HUDEP-2 (cell line): ENCODE measurements around the gene GALK2.

Source experiments
- DNase-seq, 76 experiments: peaks; one replicate each; lab custom pipeline; 2025; ENCODE audit not compliant: unreplicated experiment in 76 of 76; lab: John Stamatoyannopoulos, UW

Gene GALK2

GRCh38 chr15:49169880-49170597 is at the start of gene GALK2:
GALK2 (plus strand) TSS chr15:49170247; CDS start chr15:49170323, 76 bp downstream.
- DNase-seq = peak in 75 of 76 experiments; percentile 18 to 92 (median 83)

DNA sequence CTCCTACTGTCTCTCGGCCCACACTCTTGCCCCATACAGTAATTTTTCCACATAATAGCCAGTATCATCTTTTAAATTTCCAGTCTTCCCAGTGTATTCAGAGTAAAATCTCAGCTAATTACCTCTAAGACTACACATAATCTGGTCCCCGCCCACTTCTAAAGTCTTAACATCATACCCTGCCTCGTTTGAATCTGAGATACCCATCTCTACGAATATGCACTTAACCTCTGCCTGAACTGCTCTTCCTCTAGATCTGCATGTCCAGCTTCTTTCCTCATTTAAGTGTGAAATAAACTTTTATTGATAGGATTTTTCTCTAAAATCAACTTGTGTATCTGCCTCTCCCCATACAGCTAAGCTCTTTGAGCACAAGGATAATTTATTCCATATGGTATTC is 49.2 kb upstream of the GALK2 start:
- no peak for DNase-seq

DNA sequence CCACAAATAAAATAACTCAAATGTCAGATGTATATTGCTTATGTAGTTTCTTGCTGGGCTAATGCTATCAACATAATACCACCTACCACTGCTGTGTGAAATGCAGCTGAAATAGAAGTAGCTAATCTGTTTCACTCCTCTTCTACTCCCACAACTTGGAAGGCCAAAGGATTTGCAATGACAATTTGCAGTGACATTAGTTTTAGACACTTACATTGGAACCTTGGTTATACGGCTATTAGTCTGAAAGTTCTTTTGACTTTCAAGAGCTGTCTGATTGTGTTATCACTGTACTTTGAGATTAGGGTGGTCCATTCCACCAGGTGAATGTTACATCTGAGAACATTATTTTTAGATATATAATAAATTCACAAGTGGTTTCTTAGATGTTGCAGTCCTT is 48.1 kb upstream of the GALK2 start:
- no peak for DNase-seq

GRCh38 chr15:49122541-49123062 is 47.4 kb upstream of the GALK2 start:
- DNase-seq = no peak

DNA sequence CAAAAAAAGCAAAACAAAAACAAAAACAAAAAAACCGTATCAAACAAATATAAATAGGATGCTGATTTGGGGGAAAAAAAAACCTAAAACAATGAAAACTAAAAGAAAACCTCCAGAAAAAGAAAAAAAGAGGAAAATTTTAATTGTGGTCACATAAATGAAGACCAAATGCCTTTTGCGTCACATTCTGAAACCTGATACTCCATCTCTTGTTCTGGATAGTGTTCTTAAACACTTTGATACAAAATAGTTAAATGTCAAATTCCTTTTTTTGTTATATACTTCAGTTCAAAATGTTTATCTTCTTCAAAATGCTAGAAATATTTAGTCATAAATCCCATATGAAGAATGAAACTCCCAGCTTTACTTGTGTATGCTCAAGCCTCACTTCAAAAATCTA is 45.7 kb upstream of the GALK2 start:
- DNase-seq = no peak

DNA sequence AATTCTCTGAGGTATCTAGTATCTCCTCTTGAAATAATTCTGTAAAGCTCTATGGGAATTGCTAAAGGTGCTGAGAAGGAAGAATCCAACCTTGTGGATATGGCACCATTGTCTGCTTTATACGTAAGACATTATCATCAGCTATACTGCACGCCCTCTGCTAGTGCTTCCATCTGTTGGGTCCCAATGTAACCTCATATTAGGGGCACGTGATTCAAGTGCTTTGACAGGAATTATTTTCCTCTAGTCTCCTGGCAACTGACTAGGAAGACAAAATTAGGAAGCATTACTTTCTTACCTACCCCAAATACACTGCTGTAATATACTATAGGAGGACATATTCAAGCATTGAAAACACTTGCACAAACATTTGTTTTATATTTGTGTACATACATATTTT is 38.6 kb upstream of the GALK2 start:
- peak in 1 of 76 experiments; percentile 1 for DNase-seq

- no peak for DNase-seq
These were observed 35.2 kb upstream of the GALK2 start for GRCh38 chr15:49134683-49135341.

- DNase-seq = no peak
These were observed 34.6 kb upstream of the GALK2 start for GRCh38 chr15:49135342-49135857.

- no peak for DNase-seq
These were observed 34.1 kb upstream of the GALK2 start for GRCh38 chr15:49135911-49136310.

DNA sequence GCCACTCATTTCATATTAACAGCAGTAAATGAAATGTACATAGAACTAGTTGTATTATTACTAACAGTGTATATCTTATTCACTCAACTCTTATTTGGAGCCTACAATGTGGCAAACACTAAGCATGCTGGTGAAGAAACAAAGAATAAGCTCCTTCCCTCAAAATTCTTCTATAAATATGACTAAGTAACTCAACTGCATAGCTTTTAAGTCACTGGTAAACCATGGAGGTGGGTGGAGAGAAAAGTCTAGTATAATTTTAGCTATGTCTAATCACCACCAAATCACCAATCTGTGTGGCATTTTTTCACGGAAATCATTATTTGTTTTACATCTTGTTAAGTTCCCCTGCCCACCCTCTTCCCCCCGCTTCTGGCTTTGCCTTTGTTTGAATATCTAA is 32.2 kb upstream of the GALK2 start:
- DNase-seq = no peak

GRCh38 chr15:49145651-49146609 is 24.1 kb upstream of the GALK2 start:
- peak in 24 of 76 experiments; percentile 2 to 40 (median 16) for DNase-seq

DNA sequence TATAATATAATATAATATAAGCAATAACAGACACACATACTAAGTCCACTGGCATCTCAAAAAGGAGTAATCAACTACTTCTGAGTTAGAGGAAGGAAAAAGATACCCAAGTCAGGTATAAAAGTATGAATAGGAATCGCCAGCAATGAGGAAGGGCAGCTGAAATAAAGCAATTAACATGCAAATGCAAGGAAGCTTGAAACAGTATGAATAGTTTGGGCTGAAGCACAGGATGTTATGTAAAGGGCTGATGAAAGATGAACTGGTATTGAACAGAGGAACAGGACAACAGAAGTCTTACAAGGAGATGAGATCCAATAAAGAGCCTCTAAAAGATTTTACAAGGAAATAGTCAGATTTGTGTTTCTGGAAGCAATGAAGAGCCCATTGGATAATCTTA is 21.7 kb upstream of the GALK2 start:
- no peak for DNase-seq

GRCh38 chr15:49148727-49149126 is 21.3 kb upstream of the GALK2 start:
- DNase-seq = no peak

DNA sequence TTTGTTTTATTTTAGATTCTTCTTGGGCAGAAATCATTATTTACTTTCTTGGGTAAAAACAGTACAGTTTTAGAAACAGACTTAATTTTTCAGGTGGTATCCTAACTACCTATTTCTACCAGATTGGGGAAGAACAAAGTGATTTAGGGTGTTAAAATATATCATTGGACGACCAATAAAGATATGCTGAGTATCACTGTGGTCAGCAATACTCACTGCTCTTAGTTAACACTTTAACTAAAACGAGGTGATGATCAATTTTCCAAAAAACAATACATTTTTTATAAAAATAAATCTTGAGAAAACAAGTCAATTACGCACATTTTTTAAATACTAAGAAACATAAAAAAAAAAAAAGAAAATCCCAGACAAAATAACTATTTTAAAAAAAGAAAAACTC is 18.2 kb upstream of the GALK2 start:
- DNase-seq = no peak

DNA sequence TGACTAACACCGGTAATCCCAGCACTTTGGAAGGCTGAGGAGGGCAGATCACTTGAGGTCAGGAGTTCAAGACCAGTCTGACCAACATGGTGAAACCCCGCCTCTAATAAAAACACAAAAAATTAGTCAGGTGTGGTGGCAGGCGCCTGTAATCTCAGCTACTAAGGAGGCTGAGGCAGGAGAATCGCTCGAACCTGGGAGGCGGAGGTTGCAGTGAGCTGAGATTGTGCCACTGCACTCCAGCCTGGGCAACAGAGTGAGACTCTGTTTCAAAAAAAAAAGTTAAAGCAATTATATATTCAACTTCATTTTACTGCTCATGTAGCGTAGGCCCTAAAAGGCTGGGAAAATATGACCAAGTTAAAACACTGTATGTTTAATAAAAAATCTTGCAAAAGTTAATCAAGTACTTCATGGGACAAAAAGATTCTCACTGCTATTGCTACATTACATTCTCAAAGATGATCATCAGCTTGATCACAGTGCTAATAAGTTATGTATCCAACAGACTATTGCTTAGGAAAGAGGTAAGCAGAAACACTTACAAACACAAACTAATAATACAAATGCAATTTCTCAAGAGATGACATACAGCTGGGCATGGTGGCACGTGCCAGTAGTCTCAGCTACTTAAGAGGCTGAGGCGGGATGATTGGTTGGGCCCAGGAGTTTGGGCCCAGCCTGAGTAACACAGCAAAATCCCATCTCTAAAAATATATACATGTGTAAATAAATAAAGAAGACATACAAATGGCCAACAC is 17.3 kb upstream of the GALK2 start:
- no peak for DNase-seq

GRCh38 chr15:49154359-49154758 is 15.7 kb upstream of the GALK2 start:
- DNase-seq = no peak

DNA sequence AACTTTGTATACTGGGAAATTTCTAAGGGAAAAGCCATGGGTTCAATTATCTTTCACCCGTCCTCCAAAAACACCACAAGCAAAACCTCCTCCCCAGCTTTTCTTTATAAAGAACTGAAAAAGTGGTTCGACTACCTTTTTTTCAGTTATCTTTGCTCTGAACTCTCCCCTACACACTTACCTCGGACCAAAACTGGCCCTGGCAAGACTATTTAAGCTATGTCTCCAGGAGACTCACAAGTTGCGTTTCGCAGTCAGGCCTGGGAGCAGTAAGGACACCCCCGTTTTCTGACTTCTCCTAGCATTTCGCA is 15.3 kb upstream of the GALK2 start:
- peak in 2 of 76 experiments; percentile 20 to 25 for DNase-seq

DNA sequence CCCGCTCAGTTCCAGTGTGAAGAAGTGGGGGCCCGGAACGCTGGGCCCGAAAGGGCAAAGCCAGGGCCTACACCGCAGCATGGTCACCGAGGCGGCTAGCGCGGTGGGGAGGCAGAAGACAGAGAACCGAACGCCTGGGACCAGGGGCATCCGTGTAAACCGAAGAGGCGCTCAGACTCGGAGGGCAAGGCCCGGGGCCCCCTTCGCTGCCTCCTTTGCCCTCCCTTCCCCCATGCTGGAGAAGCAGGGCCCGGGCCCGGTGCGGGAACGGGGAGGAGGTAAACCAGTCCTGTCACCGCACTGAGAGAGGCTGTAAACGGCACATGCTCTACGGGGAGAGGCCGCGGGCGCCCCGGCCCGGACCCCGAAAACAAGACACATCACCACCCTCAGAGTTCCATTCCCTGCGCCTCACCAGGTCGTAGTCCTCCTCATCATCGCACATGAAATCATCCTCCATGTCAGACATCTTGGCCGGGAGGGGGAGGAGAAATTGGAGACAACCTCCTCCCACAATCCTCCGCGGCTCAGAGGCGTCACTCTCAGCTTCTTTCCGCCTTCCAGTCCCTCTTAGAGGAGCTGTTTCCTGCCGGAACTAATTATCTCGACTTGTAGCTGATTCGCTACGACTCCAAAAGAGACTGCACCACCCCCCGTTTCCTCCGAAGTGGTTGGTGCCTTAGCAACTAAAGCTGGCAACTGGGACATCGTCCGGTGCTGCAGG is 14.8 kb upstream of the GALK2 start, which contains the start of gene COPS2:
COPS2 (minus strand) TSS at position 490 of the 724 bp plus-strand sequence; CDS start at position 469, 21 bp downstream.
- peak in 75 of 76 experiments; percentile 48 to 97 (median 91) for DNase-seq
